Keratinocyte (primary cell): ENCODE results near the gene REG3A. TPM values are rescaled to one million over a fixed set of nuclear protein-coding genes. Genes with fewer than 3 reads are reported as not detected.

Experiments
- DNase-seq: peaks from one replicate; pipeline ENCODE4 v3.0.0-alpha.2; 2011; ENCODE audit warnings: low read depth, missing footprints, low spot score
- FAIRE-seq: peaks from 2 replicates; lab custom pipeline; 2011; peaks lifted over from hg19 to GRCh38; lab: Jason Lieb, UNC
- H2AFZ ChIP-seq: 2 replicates; pipeline ENCODE4 v1.6.0; 2012; ENCODE audit warnings: low read length, control low read depth, inconsistent platforms; ENCODE audit not compliant: control insufficient read depth
- H3K27ac ChIP-seq: 2 replicates; pipeline ENCODE4 v1.5.1; 2011; ENCODE audit warnings: low read length; ENCODE audit not compliant: control insufficient read depth, insufficient read depth
- H3K27me3 ChIP-seq: 3 replicates; pipeline ENCODE4 v1.6.0; 2011; ENCODE audit warnings: low read length; ENCODE audit not compliant: control insufficient read depth, insufficient read depth; ENCODE audit errors: extremely low read depth
- H3K36me3 ChIP-seq, 2 experiments: 2 replicates in 1 of 2; 3 replicates in 1 of 2; pipeline ENCODE4 v1.5.1; 2011; ENCODE audit warnings: low read length in 2 of 2, mild to moderate bottlenecking in 1 of 2; ENCODE audit not compliant: control insufficient read depth in 2 of 2, insufficient read depth in 2 of 2; ENCODE audit errors: extremely low read depth in 1 of 2
- H3K4me1 ChIP-seq: 3 replicates; pipeline ENCODE4 v1.5.1; 2011; ENCODE audit warnings: low read length; ENCODE audit not compliant: control insufficient read depth, insufficient read depth; ENCODE audit errors: extremely low read depth
- H3K4me2 ChIP-seq: 3 replicates; pipeline ENCODE4 v1.6.0; 2011; ENCODE audit warnings: low read depth, low read length; ENCODE audit not compliant: control insufficient read depth, insufficient read depth; ENCODE audit errors: extremely low read depth
- H3K4me3 ChIP-seq, 3 experiments: fragments of 200-600 bp in 1 of 3; sonication (generic) in 1 of 3; 2 replicates in 2 of 3; 3 replicates in 1 of 3; pipeline ENCODE4 v1.5.1; 2011 to 2016; ENCODE audit warnings: low read length in 3 of 3, mild to moderate bottlenecking in 3 of 3, control low read depth in 2 of 3, inconsistent platforms in 1 of 3, low read depth in 1 of 3, mixed read lengths in 1 of 3, mixed run types in 1 of 3, moderate library complexity in 1 of 3; ENCODE audit not compliant: control insufficient read depth in 2 of 3, insufficient read depth in 2 of 3; ENCODE audit errors: extremely low read depth in 1 of 3
- H3K79me2 ChIP-seq: 2 replicates; pipeline ENCODE4 v1.6.0; 2012; ENCODE audit warnings: low read length; ENCODE audit not compliant: control insufficient read depth, insufficient read depth
- H3K9ac ChIP-seq: 3 replicates; pipeline ENCODE4 v1.6.0; 2011; ENCODE audit warnings: low read length; ENCODE audit not compliant: control insufficient read depth, insufficient read depth; ENCODE audit errors: extremely low read depth
- H3K9me1 ChIP-seq: 3 replicates; pipeline ENCODE4 v1.6.0; 2011; ENCODE audit warnings: low read length; ENCODE audit not compliant: control insufficient read depth, insufficient read depth; ENCODE audit errors: extremely low read depth
- H3K9me3 ChIP-seq: 2 replicates; pipeline ENCODE4 v1.5.1; 2012; ENCODE audit warnings: low read depth, low read length; ENCODE audit not compliant: control insufficient read depth
- H4K20me1 ChIP-seq: 3 replicates; pipeline ENCODE4 v1.6.0; 2011; ENCODE audit warnings: low read length; ENCODE audit not compliant: control insufficient read depth, insufficient read depth; ENCODE audit errors: extremely low read depth
- CTCF ChIP-seq, 3 experiments: IDR thresholded peaks in 1 of 3; conservative IDR thresholded peaks in 1 of 3; optimal IDR thresholded peaks in 1 of 3; 2 replicates in 2 of 3; 3 replicates in 1 of 3; pipeline versions ENCODE3 to v1.5.1; 2011; ENCODE audit warnings: low read length in 3 of 3, mild to moderate bottlenecking in 3 of 3, moderate library complexity in 2 of 3, control low read depth in 1 of 3, inconsistent platforms in 1 of 3; ENCODE audit not compliant: insufficient read depth in 2 of 3; ENCODE audit errors: extremely low read depth in 1 of 3
- EZH2 ChIP-seq: IDR thresholded peaks from one replicate; pipeline ENCODE4 v1.6.1; 2012; ENCODE audit warnings: inconsistent platforms, mild to moderate bottlenecking, low read length, moderate library complexity
- dilution Hi-C: fragments of 300-500 bp; cut with MboI; formaldehyde crosslinking; loops from one replicate; pipeline ENCODE4 v1.7.0; 2020; ENCODE audit warnings: low sequenced_read_pairs; ENCODE audit not compliant: extremely low pct_ligation_motif_present
- polyA plus RNA-seq, 5 experiments: library from polyadenylated mRNA; depleted of rRNA in 3 of 5; stranded (reverse) in 3 of 5; stranded (forward) in 1 of 5; unstranded in 1 of 5; fragments of >200 nt; gene quantifications; 1 replicate in 1 of 5; 2 replicates in 3 of 5; 3 replicates in 1 of 5; pipeline versions ENCODE4 v1.2.1 to v1.2.3, GENCODE V29; 2011 to 2012; ENCODE audit warnings: missing spikeins in 2 of 5, low read depth in 1 of 5, low replicate concordance in 1 of 5

REG3A gene
- polyA plus RNA-seq, 1 donor (not counting 4 experiments of a cell fraction or from before 2014, with no cell fraction given): not detected

DNA sequence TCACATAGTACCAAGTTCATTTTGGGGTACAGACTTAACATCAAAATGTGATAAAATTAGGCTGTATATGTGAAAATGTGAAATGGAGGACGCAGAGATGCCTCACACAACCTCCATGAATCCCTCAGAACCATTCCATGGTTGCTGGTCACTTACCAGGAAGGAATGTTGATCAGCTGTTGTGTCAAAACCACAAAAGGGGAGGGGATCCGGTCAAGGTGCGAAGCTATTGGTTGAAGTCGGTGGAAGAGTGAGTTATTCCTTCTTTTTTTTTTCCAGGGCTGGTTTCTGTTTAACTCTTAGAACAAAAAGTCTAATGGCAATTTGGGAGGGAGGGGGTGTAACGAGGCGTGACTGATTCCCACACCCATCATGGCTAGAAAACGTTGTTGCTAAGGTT, 32.3 kb upstream of the REG3A start:
- FAIRE-seq (no peak), DNase-seq (no peak)
- H3K4me2 ChIP-seq: no peak overlapping the region
- H3K27me3 ChIP-seq: no peaks in the 10 kb centered on the region
- H3K79me2 ChIP-seq: no peaks in the 10 kb centered on the region
- no peaks in the 10 kb centered on the region for H3K9me1 ChIP-seq
- dilution Hi-C loops: no loop called here
- H3K36me3 ChIP-seq: no peaks in the 10 kb centered on the region
- no peaks in the 10 kb centered on the region for H4K20me1 ChIP-seq
- no peak overlapping the region for H3K9ac ChIP-seq
- no peaks in the 10 kb centered on the region for H3K4me1 ChIP-seq
- H2AFZ ChIP-seq: no peak overlapping the region
- H3K9me3 ChIP-seq: no peaks in the 10 kb centered on the region
- no peak for TF ChIP-seq CTCF (optimal IDR thresholded peaks at IDR 0.05 in 1 of 3, IDR thresholded peaks at IDR 0.05 in 1 of 3, conservative IDR thresholded peaks at IDR 0.05 in 1 of 3; ENCODE audit: extremely low read depth in 1 of 3, insufficient read depth in 2 of 3, low read length in 3 of 3)
- TF ChIP-seq EZH2: no peak
- H3K4me3 ChIP-seq: no peak overlapping the region
- no peak overlapping the region for H3K27ac ChIP-seq

DNA sequence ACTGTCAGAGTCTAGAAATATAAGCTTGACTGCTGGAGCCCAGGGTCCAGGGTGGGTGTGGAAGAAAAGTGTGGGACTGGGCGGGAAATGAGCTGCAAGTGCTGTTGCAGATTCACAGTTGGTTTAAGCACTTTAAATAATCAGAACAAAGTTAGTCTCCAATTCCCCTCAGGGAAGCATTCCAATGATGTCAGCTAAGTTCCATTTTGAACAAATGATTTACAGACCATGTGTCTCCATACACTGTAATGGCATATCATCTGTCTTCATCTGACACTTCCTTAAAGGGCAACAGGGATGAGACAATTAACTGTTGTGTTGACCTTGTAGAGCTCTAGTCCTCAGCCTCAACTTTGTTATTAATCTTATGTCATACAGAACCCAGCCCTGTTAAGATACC, 31.5 kb upstream of the REG3A start:
- H3K4me3 ChIP-seq: no peak overlapping the region
- H3K9ac ChIP-seq: no peak overlapping the region
- no peaks in the 10 kb centered on the region for H3K27me3 ChIP-seq
- dilution Hi-C loops: no loop called here
- TF ChIP-seq CTCF (optimal IDR thresholded peaks at IDR 0.05 in 1 of 3, IDR thresholded peaks at IDR 0.05 in 1 of 3, conservative IDR thresholded peaks at IDR 0.05 in 1 of 3; ENCODE audit: extremely low read depth in 1 of 3, insufficient read depth in 2 of 3, low read length in 3 of 3) (no peak), EZH2 (no peak)
- no peaks in the 10 kb centered on the region for H3K9me1 ChIP-seq
- H3K4me1 ChIP-seq: no peaks in the 10 kb centered on the region
- no peak overlapping the region for H2AFZ ChIP-seq
- H3K4me2 ChIP-seq: no peak overlapping the region
- FAIRE-seq: no peak
- DNase-seq: no peak
- H3K27ac ChIP-seq: no peak overlapping the region
- no peaks in the 10 kb centered on the region for H4K20me1 ChIP-seq
- H3K79me2 ChIP-seq: no peaks in the 10 kb centered on the region
- H3K9me3 ChIP-seq: no peaks in the 10 kb centered on the region
- no peaks in the 10 kb centered on the region for H3K36me3 ChIP-seq
